OCI-LY3 (cell line): ENCODE data around the gene CEP43.

ENCODE experiments used
- EZH2phosphoT487 ChIP-seq: fragments of 200-600 bp; shearing (Covaris generic); IDR thresholded peaks from 2 replicates; pipeline ENCODE4 v1.6.1; 2018; ENCODE audit warnings: antibody characterized with exemption, mixed run types, low read depth
- TF ChIP-seq, protein P1 (sequence below): fragments of 200-600, 300-600 bp; sonication (generic); IDR thresholded peaks from 2 replicates; pipeline ENCODE4 v1.5.1; 2014; ENCODE audit warnings: antibody characterized with exemption, low read length, low read depth

DNA sequence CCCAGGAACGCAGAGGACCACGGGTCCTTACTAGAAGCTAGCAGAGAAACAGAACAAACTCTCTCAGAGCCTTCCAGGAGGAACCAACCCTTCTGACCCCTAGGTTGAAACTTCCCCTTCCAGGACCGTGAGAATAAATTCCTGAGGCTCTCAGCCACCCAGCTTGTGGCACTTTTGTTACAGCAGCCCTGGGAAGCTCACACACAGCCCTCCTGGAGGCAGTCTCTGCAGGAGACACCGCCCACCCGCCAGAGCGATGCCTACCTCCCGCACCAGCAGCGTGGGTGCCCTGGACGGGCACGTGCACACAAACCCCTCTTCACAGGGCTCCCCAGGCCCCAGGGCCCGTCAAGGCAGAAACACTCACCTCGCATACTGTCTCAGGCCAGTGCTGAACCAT lies 47.1 kb upstream of the CEP43 start:
- TF ChIP-seq, protein P1, sequence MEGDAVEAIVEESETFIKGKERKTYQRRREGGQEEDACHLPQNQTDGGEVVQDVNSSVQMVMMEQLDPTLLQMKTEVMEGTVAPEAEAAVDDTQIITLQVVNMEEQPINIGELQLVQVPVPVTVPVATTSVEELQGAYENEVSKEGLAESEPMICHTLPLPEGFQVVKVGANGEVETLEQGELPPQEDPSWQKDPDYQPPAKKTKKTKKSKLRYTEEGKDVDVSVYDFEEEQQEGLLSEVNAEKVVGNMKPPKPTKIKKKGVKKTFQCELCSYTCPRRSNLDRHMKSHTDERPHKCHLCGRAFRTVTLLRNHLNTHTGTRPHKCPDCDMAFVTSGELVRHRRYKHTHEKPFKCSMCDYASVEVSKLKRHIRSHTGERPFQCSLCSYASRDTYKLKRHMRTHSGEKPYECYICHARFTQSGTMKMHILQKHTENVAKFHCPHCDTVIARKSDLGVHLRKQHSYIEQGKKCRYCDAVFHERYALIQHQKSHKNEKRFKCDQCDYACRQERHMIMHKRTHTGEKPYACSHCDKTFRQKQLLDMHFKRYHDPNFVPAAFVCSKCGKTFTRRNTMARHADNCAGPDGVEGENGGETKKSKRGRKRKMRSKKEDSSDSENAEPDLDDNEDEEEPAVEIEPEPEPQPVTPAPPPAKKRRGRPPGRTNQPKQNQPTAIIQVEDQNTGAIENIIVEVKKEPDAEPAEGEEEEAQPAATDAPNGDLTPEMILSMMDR = no peak
- TF ChIP-seq EZH2phosphoT487 = no peak
